OCI-LY3 (cell line): ENCODE results near the gene DSN1.

Experiments
- EZH2phosphoT487 ChIP-seq: fragments of 200-600 bp; shearing (Covaris generic); IDR thresholded peaks from 2 replicates; pipeline ENCODE4 v1.6.1; 2018; ENCODE audit warnings: antibody characterized with exemption, mixed run types, low read depth
- TF ChIP-seq, protein P1 (sequence below): fragments of 200-600, 300-600 bp; sonication (generic); IDR thresholded peaks from 2 replicates; pipeline ENCODE4 v1.5.1; 2014; ENCODE audit warnings: antibody characterized with exemption, low read length, low read depth

DNA sequence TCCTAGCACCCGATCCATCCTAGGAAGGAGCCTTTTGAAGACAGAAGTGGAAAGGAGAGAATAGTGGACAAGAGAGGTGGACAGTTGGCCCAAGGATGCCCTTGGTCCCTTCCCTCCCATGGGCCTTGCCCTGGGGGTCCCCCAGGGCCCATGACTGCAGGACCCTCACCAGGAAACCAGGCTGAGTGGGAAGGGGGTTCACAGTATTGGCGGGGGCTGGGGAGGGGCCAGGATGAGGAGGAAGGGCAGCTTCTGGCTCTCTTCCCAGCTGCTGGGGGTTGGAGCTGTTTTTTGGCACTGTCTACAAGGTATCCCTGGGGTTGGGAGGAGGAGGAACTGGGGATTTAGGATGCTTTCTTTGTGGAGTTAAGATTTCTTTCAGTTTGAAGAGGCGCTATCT lies 4.0 kb upstream of the DSN1 start:
- TF ChIP-seq, protein P1, sequence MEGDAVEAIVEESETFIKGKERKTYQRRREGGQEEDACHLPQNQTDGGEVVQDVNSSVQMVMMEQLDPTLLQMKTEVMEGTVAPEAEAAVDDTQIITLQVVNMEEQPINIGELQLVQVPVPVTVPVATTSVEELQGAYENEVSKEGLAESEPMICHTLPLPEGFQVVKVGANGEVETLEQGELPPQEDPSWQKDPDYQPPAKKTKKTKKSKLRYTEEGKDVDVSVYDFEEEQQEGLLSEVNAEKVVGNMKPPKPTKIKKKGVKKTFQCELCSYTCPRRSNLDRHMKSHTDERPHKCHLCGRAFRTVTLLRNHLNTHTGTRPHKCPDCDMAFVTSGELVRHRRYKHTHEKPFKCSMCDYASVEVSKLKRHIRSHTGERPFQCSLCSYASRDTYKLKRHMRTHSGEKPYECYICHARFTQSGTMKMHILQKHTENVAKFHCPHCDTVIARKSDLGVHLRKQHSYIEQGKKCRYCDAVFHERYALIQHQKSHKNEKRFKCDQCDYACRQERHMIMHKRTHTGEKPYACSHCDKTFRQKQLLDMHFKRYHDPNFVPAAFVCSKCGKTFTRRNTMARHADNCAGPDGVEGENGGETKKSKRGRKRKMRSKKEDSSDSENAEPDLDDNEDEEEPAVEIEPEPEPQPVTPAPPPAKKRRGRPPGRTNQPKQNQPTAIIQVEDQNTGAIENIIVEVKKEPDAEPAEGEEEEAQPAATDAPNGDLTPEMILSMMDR, result no peak
- TF ChIP-seq EZH2phosphoT487, result no peak
